Endothelial cell of umbilical vein (primary cell): ENCODE data around the gene ELOB.

Source experiments
- MYC ChIP-seq: IDR thresholded peaks from one replicate; pipeline ENCODE4 v1.6.1; 2011; ENCODE audit warnings: mild to moderate bottlenecking, low read depth, low read length
- TF ChIP-seq, protein P1 (sequence below), 2 donors: IDR thresholded peaks; 1 replicate in 1 of 2; 2 replicates in 1 of 2; pipeline ENCODE4 v1.5.1; 2011; ENCODE audit warnings: low read length in 2 of 2, mild to moderate bottlenecking in 2 of 2, moderate library complexity in 2 of 2, control low read depth in 1 of 2, inconsistent platforms in 1 of 2, low read depth in 1 of 2; ENCODE audit not compliant: insufficient read depth in 1 of 2; ENCODE audit errors: extremely low read depth in 1 of 2

DNA sequence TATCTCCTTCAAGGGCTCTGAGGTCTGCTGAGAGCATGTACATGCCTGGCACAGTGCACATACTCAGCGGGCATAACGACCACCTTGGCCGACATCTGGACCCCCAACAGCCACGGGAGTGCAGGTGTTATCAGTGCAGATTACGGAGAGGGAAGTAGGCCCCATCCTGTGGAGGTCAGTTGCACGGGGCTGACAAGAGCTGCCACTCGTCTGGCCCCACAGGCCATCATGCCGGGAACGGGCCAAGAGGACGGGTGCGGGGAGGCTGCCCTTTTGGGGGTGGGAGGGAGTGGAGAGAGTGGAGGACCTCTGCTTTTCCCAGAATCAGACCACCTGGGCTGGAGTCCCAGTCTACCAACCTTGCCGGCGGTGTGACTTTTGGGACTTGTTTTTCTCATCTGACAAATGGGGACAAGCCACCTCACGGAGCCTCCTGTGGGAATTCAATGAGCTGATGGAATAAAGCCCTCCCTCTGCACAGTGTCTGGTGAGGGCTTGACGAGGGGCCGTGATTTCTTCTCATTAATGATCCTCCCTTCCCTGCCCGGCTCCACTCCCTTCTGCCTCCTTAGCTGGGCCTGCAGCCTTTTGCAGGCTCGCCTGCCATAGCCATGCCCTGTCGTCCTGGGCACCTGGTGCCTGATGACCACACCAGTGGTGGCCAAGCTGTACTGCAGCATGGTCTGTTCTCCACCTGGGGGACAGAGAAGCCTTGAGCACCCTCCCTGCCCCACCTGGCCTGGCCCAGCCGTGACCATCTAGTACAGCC, 5.7 kb upstream of the ELOB start:
- TF ChIP-seq, protein P1, sequence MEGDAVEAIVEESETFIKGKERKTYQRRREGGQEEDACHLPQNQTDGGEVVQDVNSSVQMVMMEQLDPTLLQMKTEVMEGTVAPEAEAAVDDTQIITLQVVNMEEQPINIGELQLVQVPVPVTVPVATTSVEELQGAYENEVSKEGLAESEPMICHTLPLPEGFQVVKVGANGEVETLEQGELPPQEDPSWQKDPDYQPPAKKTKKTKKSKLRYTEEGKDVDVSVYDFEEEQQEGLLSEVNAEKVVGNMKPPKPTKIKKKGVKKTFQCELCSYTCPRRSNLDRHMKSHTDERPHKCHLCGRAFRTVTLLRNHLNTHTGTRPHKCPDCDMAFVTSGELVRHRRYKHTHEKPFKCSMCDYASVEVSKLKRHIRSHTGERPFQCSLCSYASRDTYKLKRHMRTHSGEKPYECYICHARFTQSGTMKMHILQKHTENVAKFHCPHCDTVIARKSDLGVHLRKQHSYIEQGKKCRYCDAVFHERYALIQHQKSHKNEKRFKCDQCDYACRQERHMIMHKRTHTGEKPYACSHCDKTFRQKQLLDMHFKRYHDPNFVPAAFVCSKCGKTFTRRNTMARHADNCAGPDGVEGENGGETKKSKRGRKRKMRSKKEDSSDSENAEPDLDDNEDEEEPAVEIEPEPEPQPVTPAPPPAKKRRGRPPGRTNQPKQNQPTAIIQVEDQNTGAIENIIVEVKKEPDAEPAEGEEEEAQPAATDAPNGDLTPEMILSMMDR (IDR thresholded peaks at IDR 0.05; ENCODE audit: extremely low read depth in 1 of 2, insufficient read depth in 1 of 2, low read depth in 1 of 2, low read length in 2 of 2), result no peak
- TF ChIP-seq MYC, result no peak
